ENCODE results near the gene SUMO2.
"Not testable (repeated sequence)": the region's sequence is repeated elsewhere in the genome, so short reads cannot be mapped to it uniquely, and the experiment has no call there.

Gene SUMO2

DNA sequence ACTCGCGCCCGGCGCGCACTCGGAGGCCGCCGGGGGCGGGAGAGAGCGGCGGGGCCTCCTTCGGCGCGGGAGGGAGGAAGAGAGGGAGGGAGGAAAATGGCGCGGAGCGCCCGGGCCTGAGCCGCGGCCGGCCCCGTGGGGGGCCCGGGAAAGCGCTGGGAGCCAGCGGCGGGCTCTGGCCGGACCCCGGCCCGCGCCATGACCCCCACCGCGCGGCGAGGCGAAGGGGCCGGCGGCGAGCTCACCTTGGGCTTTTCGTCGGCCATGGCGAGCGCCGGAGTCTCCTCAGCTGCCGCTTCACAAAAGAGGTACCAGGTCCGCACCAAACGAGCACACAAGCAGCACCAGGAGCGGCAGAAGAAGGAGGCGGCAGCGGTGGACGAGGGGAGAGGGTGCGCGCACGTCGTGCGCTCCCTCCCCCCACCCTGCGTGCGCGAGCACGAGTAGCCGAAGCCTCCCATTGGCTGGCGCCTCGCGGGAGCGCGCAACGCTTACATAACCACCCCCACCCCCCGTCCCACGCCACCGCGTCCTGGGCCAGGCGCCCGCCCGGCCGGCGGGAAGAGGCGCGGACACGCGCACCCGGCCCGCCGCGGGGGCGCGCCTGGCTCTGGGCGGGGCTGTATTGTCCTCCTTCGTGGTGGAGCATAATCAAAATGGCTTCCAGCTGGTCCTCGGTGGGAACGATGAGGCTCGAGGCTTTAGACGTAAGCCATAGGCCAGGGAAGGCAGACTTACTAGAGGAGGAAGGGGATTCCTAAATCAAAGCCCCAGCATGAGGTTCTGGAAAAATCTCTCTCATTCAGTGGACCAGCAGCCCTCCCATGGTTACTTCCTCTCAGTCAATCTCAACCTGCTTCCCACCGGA, at the start of gene SUMO2:
SUMO2 (minus strand) TSS at position 391 of the 868 bp plus-strand sequence; CDS start at position 266, 125 bp downstream.
- peak; percentile 92 for DNase-seq

GRCh38 chr17:75231741-75232464, 49.1 kb upstream of the SUMO2 start:
- no peak for DNase-seq

DNA sequence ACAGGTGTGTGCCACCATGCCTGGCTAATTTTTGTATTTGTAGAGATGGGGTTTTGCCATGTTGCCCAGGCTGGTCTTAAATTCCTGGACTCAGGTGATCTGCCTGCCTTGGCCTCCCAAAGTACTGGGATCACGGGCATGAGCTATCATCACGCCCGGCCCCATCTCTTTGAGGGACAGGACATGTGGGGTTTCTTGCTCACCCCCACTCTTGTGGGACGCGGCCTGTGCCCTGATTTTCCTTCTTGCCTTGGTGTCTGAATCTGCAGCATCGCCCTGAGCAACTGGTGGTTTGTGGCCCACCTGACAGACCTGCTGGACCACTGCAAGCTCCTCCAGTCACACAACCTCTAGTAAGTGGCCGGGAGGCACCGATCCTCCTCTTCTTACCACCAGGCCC, 48.3 kb upstream of the SUMO2 start:
- DNase-seq: no peak

DNA sequence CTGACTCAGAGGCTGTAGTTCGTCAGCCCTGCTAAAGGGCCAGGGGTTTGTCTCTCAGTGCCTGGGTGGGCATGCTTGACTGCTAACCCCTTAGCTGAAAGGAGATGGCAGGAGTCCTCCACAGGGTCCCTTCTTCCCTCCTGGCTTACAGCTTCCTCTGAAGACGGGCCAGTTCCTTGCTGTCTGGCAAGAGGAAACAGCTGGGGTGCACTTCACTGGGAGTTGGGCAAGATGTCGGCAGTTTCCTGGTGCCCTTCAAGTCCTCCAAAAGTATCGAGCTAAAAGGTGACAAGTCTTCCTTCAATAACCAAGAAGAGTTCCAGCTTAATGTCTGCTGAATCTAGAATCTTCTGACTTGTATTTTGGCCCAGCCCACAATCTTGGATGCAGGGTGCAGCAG, 46.1 kb upstream of the SUMO2 start:
- no peak for DNase-seq

GRCh38 chr17:75228305-75228704, 45.5 kb upstream of the SUMO2 start:
- peak; percentile 46 for DNase-seq

GRCh38 chr17:75227729-75228128, 45.0 kb upstream of the SUMO2 start:
- no peak for DNase-seq

- no peak for DNase-seq
Measured at GRCh38 chr17:75225016-75225415, 42.3 kb upstream of the SUMO2 start.

DNA sequence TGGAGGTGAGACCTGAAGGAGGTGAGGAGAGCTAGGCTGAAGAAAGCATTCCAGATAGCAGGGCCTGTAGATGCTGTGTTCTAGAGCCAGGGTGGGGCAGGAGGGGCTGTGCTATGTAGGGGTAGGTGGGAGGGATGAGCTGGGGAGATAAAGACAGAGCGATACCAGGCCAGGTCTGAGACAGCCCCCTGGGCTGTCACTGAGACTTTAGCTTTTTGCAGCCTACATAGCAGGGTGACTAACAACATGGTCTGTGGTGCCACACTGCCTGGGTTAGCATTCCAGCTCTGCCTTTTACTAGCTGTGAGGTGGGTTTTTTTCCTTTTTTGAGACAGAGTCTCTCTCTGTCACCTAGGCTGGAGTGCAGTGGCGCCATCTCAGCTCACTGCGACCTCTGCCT, 37.1 kb upstream of the SUMO2 start:
- no peak for DNase-seq

DNA sequence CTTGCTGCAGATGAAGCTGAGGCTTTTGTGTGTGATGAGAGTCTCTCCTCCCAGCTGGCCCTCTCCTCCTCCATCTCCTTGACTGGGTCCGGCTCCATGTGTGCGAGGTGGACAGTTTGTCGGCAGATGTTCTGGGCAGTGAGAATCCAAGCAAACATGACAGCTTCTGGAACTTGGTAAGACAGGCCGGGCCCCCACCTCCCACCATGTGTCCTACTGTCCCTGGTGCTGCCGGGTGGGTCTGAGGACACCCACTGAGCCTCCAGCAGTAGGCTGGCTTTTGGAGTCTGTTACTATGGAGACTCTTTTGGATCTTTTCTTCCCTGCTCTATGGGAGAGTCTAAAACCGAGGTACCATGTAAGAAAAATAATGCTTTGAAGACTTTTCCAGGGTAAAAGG, 35.4 kb upstream of the SUMO2 start:
- DNase-seq: no peak

DNA sequence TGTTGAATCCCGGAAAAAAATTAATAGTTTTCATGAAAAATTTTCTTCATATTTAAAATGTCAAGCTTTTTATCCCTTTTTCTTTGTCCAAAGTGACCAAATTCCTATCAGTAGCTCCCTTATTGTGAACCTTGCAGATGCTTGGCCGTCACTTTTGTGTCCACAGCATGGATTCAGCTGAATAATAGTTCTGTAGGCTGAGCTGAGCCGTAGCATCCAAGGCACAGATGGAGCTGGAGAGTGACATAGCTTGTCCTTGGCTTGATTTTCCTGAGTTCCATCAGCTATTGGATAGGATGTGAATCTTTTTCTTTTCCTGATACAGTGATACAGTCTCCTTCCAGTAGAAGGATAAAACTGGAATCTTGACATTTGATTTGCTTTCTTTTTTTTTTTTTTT, 26.3 kb upstream of the SUMO2 start:
- DNase-seq: no peak

DNA sequence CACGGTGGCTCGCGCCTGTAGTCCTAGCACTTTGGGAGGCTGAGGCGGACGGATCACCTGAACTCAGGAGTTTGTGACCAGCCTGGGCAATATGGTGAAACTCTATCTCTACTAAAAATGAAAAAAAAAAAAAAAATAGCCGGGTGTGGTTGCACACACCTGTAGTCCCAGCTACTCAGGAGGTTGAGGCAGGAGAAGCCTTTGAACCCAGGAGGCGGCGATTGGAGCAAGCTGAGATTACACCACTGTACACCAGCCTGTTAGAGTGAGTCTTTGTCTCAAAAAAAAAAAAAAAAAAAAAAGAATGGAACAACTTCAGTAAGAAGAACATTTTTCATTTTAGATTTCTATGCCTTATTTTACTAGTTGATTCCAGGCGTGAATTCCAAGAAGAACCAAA, 25.4 kb upstream of the SUMO2 start:
- DNase-seq: no peak

DNA sequence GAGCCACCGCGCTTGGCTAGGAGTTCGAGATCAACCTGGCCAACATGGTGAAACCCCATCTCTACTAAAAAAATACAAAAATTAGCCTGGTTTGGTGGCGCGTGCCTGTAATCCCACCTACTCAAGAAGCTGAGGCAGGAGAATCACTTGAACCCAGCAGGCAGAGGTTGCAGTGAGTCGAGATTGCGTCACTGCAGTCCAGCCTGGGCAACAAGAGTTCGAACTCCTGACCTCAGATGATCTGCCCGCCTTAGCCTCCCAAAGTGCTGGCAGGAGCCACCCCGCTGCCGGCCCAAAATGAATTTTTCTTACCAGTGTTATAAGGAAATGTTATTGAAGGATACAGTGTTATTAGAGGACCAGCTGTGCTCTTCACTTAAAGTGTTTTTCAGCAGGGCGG, 25.0 kb upstream of the SUMO2 start:
- DNase-seq: no peak

DNA sequence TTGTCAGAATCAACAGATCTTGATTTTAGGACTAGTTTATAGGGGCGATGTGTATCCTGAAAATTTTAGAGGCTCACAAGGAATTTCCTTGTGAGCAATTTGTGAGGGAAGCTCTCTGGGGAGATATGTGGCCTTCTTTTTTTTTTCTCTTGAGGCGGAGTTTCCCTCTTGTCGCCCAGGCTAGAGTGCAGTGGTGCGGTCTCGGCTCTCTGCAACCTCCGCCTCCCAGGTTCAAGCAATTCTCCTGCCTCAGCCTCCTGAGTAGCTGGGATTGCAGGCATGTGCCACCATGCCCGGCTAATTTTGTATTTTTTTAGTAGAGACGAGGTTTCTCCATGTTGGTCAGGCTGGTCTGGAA, 24.3 kb upstream of the SUMO2 start:
- not testable (repeated sequence) for DNase-seq

DNA sequence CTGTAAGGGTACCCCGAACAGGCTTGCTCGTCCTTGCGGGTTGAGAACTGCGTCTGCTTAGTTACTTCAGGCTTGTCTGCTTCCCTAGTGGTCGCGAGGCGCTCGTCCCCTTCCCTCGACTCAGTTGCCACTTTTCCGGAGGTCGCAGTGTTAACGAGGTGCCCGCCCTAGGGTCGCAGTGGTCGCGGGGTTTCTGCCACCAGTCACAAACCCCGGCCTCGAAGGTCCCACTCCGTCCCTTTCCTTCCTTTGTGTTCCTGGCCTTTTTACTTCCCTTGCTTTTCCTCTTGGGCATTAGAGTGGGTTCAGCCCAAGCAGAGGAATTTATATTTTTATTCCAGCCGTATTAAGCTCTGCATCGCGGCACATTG, 23.0 kb upstream of the SUMO2 start:
- DNase-seq: no peak

DNA sequence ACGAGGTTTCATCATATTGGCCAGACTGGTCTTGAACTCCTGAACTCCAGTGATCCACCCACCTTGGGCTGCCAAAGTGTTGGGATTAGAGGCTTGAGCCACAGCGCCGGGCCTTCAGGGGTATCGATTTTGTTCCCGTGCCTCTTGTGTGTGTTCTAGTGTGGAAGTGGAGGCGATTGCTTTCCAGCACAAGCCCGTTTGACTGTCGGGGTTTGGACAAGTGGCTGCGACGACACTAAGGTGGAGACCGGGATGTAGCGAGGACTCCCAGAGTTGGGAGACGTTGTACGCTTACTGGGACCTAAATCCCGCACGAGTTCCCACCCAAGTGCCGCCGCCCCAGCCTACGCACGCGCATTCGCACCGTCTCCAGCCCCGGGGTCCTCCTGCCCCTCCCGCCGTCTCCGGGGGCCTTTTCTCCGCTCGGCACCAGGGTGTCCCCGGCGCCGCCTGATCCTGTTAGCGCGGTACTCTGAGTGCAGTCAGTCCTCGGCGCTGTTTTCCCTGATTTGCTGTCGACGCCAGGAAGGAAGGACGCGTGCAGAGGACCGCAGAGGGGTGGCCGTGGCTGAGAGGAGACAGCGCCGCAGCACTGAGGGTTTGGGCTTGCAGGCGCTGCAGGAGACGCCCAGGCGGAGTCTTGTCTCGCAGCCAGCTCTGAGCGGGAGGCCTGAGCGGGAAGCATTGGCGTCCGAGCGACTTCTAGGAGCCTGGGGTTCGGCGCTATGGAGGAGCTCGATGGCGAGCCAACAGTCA, 22.5 kb upstream of the SUMO2 start, which contains the start of gene NUP85:
NUP85 (plus strand) TSS at position 643 of the 756 bp plus-strand sequence; CDS start at position 726, 83 bp downstream.
- peak; percentile 95 for DNase-seq

DNA sequence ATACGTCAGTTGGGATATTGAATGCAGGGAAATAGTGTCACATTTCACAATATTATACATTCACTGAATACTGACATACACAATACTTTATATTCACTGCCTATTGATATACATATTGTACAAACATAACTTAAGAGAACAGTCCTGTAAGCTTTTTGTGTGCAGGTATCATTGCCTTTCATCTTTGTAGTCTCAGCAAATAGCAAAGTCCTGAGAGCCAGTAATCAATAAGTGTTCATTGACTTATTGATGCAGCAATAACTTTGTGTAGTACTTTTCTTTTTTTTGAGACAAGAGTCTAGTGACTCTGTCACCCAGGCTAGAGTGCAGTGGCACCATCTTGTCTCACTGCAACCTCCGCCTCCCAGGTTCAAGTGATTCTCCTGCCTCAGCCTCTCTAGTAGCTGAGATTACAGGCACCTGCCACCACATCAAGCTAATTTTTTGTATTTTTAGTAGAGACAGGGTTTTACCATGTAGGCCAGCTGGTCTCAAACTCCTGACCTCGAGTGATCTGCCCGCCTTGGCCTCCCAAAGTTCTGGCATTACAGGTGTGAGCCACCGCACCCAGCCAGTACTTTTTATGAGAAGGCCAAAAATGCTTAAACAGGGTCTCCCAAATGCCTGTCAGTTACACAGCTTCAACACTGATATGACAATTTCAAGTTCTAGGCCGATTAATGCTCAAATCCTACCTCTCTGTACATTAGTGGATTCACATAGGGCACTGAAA, 17.3 kb upstream of the SUMO2 start:
- DNase-seq: no peak

DNA sequence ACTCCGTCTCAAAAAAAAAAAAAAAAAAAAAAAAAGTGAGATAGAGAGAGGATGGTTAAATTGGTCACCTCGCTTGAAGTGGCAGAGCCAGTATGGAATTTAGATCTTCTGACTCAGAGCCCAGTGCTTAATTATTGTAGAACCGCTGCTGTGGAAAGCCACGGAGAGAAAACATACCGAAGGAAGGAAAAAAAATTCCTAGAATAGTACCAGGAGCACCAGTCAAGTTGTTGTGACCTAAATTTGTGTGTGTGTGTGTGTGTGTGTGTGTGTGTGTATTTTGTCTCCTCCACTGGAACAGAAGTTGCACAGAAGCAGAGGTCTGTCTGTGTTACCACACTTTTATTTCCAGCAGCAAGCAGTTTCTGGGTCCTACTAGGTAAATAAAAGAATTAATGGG, 12.1 kb upstream of the SUMO2 start:
- DNase-seq: no peak

DNA sequence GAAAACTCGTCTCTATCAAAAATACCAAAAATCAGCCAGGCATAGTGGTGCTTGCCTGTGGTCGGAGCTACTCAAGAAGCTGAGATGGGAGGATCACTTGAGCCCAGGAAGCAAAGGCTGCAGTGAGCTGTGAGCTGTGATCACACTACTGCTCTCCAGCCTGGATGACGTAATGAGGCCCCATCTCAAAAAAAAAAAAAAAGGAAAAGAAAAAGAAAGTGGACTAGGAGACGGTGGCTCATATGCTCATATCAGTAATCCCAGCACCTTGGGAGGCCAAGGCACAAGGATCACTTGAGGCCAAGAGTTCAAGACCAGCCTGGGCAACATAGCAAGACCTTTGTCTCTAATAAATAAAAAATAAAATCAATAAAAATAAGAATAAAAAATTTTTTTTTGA, 8.8 kb upstream of the SUMO2 start:
- DNase-seq: no peak

GRCh38 chr17:75188614-75189013, 5.9 kb upstream of the SUMO2 start:
- DNase-seq: no peak

- no peak for DNase-seq
Measured at GRCh38 chr17:75183999-75184884, 1.5 kb upstream of the SUMO2 start.

- no peak for DNase-seq
Measured at GRCh38 chr17:75182319-75182568, 515 bp downstream of the SUMO2 start.

Measured in midbrain (tissue), 1 donor.